Caco-2 (cell line): ENCODE data around the gene FGF12. TPM values are rescaled to one million over a fixed set of nuclear protein-coding genes. Genes with fewer than 3 reads are reported as not detected.

Source experiments
- BruUV-seq: library from RNA; stranded (reverse); fragments of 400-500 nt; replicated peaks from 2 replicates; lab custom pipeline; 2021; lab: Mats Ljungman, UMichigan
- CTCF ChIA-PET: fragments of 300-600 bp; sonication (Branson Sonifier 250); formaldehyde crosslinking; loops from one replicate; lab custom pipeline; 2022; ENCODE audit warnings: antibody characterized with exemption; lab: Charles Lee
- POLR2A ChIA-PET: fragments of 300-600 bp; sonication (Branson Sonifier 250); formaldehyde crosslinking; loops from one replicate; lab custom pipeline; 2022; ENCODE audit warnings: antibody characterized with exemption; lab: Charles Lee
- DNase-seq, 2 experiments: peaks; one replicate each; pipeline versions ENCODE4 v3.0.0 to v3.0.0-alpha.2; 2020 to 2022
- H3K27me3 ChIP-seq: replicated peaks from 2 replicates; pipeline ENCODE4 v1.6.0; 2011; ENCODE audit warnings: low read length; ENCODE audit not compliant: control insufficient read depth, insufficient read depth
- H3K36me3 ChIP-seq: 2 replicates; pipeline ENCODE4 v1.5.1; 2011; ENCODE audit warnings: low read length; ENCODE audit not compliant: control insufficient read depth, insufficient read depth
- H3K4me1 ChIP-seq: fragments of 250-450 bp; sonication (Bioruptor Pico); 2 replicates; pipeline ENCODE4 v1.5.1; 2020; ENCODE audit warnings: mild to moderate bottlenecking
- H3K4me3 ChIP-seq: 2 replicates; pipeline ENCODE4 v1.5.1; 2011; ENCODE audit warnings: low read depth, mild to moderate bottlenecking, control low read depth, low read length
- H3K9me3 ChIP-seq: fragments of 250-450 bp; sonication (Bioruptor Pico); 2 replicates; pipeline ENCODE4 v1.5.1; 2020; ENCODE audit warnings: mild to moderate bottlenecking, moderate library complexity
- H3K27ac Mint-ChIP-seq: one replicate; pipeline ENCODE4 v1.8.0; 2022; ENCODE audit warnings: mixed read lengths; ENCODE audit not compliant: unreplicated experiment
- H3K27me3 Mint-ChIP-seq: one replicate; pipeline ENCODE4 v1.8.0; 2022; ENCODE audit warnings: mixed read lengths; ENCODE audit not compliant: insufficient read depth, unreplicated experiment
- H3K36me3 Mint-ChIP-seq: one replicate; pipeline ENCODE4 v1.8.0; 2022; ENCODE audit warnings: mild to moderate bottlenecking, mixed read lengths; ENCODE audit not compliant: insufficient read depth, unreplicated experiment
- H3K4me1 Mint-ChIP-seq: one replicate; pipeline ENCODE4 v1.8.0; 2022; ENCODE audit warnings: low read depth, mixed read lengths; ENCODE audit not compliant: unreplicated experiment
- H3K4me3 Mint-ChIP-seq: one replicate; pipeline ENCODE4 v1.8.0; 2022; ENCODE audit warnings: mild to moderate bottlenecking, moderate library complexity, mixed read lengths; ENCODE audit not compliant: unreplicated experiment
- H3K9me3 Mint-ChIP-seq: one replicate; pipeline ENCODE4 v1.8.0; 2022; ENCODE audit warnings: mixed read lengths; ENCODE audit not compliant: unreplicated experiment
- CTCF ChIP-seq, 2 experiments: fragments of 200-600 bp in 1 of 2; IDR thresholded peaks; 1 replicate in 1 of 2; 2 replicates in 1 of 2; pipeline versions ENCODE4 v1.5.1 to v1.8.0; 2011 to 2022; ENCODE audit warnings: antibody characterized with exemption in 1 of 2, control low read depth in 1 of 2, inconsistent platforms in 1 of 2, low read depth in 1 of 2, low read length in 1 of 2, mild to moderate bottlenecking in 1 of 2, moderate library complexity in 1 of 2; ENCODE audit not compliant: insufficient read depth in 1 of 2, severe bottlenecking in 1 of 2, unreplicated experiment in 1 of 2
- intact Hi-C: fragments of 100-400 bp; cut with micrococcal nuclease; formaldehyde crosslinking; loops from one replicate; pipeline ENCODE4 v1.10.0; 2022; ENCODE audit not compliant: unreplicated experiment
- total RNA-seq: library from RNA; stranded (reverse); gene quantifications from 2 replicates; pipeline ENCODE4 v1.2.3, GENCODE V29; 2022

Gene FGF12
- total RNA-seq, 1 experiment from 2014 or later = 0.41 TPM

- Mint-ChIP-seq H3K27me3 (no peaks in the 10 kb centered on the region), H3K4me1 (no peaks in the 10 kb centered on the region), H3K9me3 (no peaks in the 10 kb centered on the region), H3K4me3 (no peak overlapping the region), H3K36me3 (no peaks in the 10 kb centered on the region), H3K27ac (no peak overlapping the region)
- intact Hi-C loops = no loop called here
- CTCF ChIA-PET = no interaction called here
- no peak for TF ChIP-seq CTCF (IDR thresholded peaks at IDR 0.05; ENCODE audit: insufficient read depth in 1 of 2, low read depth in 1 of 2, low read length in 1 of 2, severe bottlenecking in 1 of 2, unreplicated experiment in 1 of 2)
- Histone ChIP-seq H3K4me3 (no peak overlapping the region), H3K4me1 (no peaks in the 10 kb centered on the region), H3K27me3 (no peaks in the 10 kb centered on the region), H3K9me3 (no peaks in the 10 kb centered on the region), H3K36me3 (no peaks in the 10 kb centered on the region)
- POLR2A ChIA-PET = no interaction called here
- BruUV-seq = no TSS peak
- DNase-seq = no peak
These were observed 372.7 kb downstream of the FGF12 start for GRCh38 chr3:192354687-192355086.

GRCh38 chr3:192352142-192352541 lies 375.2 kb downstream of the FGF12 start:
- no peaks in the 10 kb centered on the region for H3K4me1 Mint-ChIP-seq
- no peaks in the 10 kb centered on the region for H3K36me3 ChIP-seq
- no peaks in the 10 kb centered on the region for H3K36me3 Mint-ChIP-seq
- ChIA-PET CTCF (no interaction called here), POLR2A (no interaction called here)
- H3K4me3 Mint-ChIP-seq = no peak overlapping the region
- no TSS peak for BruUV-seq
- no peaks in the 10 kb centered on the region for H3K27me3 Mint-ChIP-seq
- no peak overlapping the region for H3K4me3 ChIP-seq
- H3K27me3 ChIP-seq = no peaks in the 10 kb centered on the region; the same call in 1 of the 2 replicates
- no peak for DNase-seq
- H3K9me3 Mint-ChIP-seq = no peaks in the 10 kb centered on the region
- intact Hi-C loops = no loop called here
- no peak for TF ChIP-seq CTCF (IDR thresholded peaks at IDR 0.05; ENCODE audit: insufficient read depth in 1 of 2, low read depth in 1 of 2, low read length in 1 of 2, severe bottlenecking in 1 of 2, unreplicated experiment in 1 of 2)
- no peaks in the 10 kb centered on the region for H3K9me3 ChIP-seq
- no peak overlapping the region for H3K27ac Mint-ChIP-seq
- H3K4me1 ChIP-seq = no peaks in the 10 kb centered on the region

- intact Hi-C loops = no loop called here
- Histone ChIP-seq H3K4me1 (no peaks in the 10 kb centered on the region), H3K36me3 (no peaks in the 10 kb centered on the region), H3K9me3 (no peaks in the 10 kb centered on the region), H3K27me3 (no peaks in the 10 kb centered on the region; the same call in 1 of the 2 replicates), H3K4me3 (no peak overlapping the region)
- Mint-ChIP-seq H3K27me3 (no peaks in the 10 kb centered on the region), H3K27ac (no peak overlapping the region), H3K4me3 (no peak overlapping the region), H3K4me1 (no peaks in the 10 kb centered on the region), H3K9me3 (no peaks in the 10 kb centered on the region), H3K36me3 (no peaks in the 10 kb centered on the region)
- CTCF ChIA-PET = no interaction called here
- TF ChIP-seq CTCF (IDR thresholded peaks at IDR 0.05; ENCODE audit: insufficient read depth in 1 of 2, low read depth in 1 of 2, low read length in 1 of 2, severe bottlenecking in 1 of 2, unreplicated experiment in 1 of 2) = no peak
- BruUV-seq = no TSS peak
- no peak for DNase-seq
- POLR2A ChIA-PET = no interaction called here
These were observed 375.9 kb downstream of the FGF12 start for GRCh38 chr3:192351441-192351840.
